Gastrocnemius medialis (tissue), 4 donors: ENCODE data around the gene PRR18.

Experiments
- CTCF ChIP-seq, 5 experiments: fragments of 450-650 bp in 3 of 5; fragments of 200-600 bp in 2 of 5; sonication (generic) in 2 of 5; IDR thresholded peaks in 4 of 5; conservative IDR thresholded peaks in 1 of 5; 1 replicate in 4 of 5; 2 replicates in 1 of 5; pipeline ENCODE4 v1.5.1; 2016 to 2019; ENCODE audit warnings: antibody characterized with exemption in 5 of 5, mild to moderate bottlenecking in 3 of 5, moderate library complexity in 3 of 5
- POLR2A ChIP-seq, 2 donors: fragments of 450-650 bp; IDR thresholded peaks; one replicate each; pipeline ENCODE4 v1.6.1; 2017; ENCODE audit warnings: antibody characterized with exemption in 2 of 2, mild to moderate bottlenecking in 2 of 2, moderate library complexity in 2 of 2

DNA sequence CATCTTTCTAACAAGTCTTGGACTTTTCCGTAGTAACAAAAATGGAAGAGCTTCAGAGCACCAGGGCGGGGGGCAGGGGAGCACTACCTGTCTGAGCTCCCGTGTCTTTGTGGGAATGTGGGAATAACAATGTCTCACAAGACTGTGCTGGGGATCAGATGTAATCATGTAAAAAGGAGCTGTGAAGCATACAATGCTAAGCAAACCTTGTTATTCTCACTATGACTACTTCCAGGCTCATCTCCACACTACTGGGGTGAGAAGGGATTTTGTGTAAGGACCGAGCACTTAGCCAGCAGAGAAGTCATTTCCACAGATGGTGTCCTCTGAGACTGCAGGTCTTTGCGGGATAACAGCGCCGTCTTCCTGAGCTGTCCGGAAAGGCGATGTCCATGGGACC lies 27.1 kb downstream of the PRR18 start:
- TF ChIP-seq CTCF (IDR thresholded peaks at IDR 0.05 in 4 of 5, conservative IDR thresholded peaks at IDR 0.05 in 1 of 5) (no peak), POLR2A (IDR thresholded peaks at IDR 0.05) (no peak)
